ENCODE measurements around the gene ST14.

DNA sequence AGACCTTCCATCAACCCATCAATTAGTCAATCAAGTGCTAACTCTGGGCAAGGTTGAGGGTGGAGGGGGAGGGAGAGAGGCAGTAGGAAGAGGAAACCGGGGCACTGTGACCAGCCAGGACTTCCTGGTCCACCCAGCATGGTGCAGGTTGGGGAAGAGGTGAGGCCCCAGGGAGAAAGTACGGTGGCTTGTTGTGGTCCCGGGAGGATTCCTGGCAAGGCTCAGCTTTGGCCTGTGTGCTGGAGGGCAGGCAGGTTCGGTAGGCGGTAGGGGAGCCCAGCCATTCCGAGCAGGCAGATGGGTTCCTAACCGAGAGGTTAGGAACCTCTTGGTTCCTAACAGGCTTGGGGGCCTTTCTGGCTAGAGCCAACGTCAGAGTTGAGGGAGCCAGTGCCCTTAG lies 10.8 kb downstream of the ST14 start:
- TF ChIP-seq ZNF664 (tag by site-specific recombination; IDR thresholded peaks at IDR 0.05) = no peak
- no peak for TF ChIP-seq PBX3 (CRISPR knock-in tag; IDR thresholded peaks at IDR 0.05)
- TF ChIP-seq CTCF (tag by site-specific recombination; IDR thresholded peaks at IDR 0.05) = no peak
- no peak for TF ChIP-seq ZNF560 (tag by site-specific recombination; IDR thresholded peaks at IDR 0.05; ENCODE audit: borderline replicate concordance)
- no peak for TF ChIP-seq BCL11A (tag by site-specific recombination; IDR thresholded peaks at IDR 0.05; ENCODE audit: low read depth)
- no peak for TF ChIP-seq ZNF423 (tag by site-specific recombination; IDR thresholded peaks at IDR 0.05)
- TF ChIP-seq, protein P1, sequence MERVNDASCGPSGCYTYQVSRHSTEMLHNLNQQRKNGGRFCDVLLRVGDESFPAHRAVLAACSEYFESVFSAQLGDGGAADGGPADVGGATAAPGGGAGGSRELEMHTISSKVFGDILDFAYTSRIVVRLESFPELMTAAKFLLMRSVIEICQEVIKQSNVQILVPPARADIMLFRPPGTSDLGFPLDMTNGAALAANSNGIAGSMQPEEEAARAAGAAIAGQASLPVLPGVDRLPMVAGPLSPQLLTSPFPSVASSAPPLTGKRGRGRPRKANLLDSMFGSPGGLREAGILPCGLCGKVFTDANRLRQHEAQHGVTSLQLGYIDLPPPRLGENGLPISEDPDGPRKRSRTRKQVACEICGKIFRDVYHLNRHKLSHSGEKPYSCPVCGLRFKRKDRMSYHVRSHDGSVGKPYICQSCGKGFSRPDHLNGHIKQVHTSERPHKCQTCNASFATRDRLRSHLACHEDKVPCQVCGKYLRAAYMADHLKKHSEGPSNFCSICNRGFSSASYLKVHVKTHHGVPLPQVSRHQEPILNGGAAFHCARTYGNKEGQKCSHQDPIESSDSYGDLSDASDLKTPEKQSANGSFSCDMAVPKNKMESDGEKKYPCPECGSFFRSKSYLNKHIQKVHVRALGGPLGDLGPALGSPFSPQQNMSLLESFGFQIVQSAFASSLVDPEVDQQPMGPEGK (tag by site-specific recombination; IDR thresholded peaks at IDR 0.05) = no peak
- TF ChIP-seq ZSCAN30 (tag by site-specific recombination; IDR thresholded peaks at IDR 0.05) = no peak
- TF ChIP-seq, protein P2, sequence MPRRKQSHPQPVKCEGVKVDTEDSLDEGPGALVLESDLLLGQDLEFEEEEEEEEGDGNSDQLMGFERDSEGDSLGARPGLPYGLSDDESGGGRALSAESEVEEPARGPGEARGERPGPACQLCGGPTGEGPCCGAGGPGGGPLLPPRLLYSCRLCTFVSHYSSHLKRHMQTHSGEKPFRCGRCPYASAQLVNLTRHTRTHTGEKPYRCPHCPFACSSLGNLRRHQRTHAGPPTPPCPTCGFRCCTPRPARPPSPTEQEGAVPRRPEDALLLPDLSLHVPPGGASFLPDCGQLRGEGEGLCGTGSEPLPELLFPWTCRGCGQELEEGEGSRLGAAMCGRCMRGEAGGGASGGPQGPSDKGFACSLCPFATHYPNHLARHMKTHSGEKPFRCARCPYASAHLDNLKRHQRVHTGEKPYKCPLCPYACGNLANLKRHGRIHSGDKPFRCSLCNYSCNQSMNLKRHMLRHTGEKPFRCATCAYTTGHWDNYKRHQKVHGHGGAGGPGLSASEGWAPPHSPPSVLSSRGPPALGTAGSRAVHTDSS (tag by site-specific recombination; IDR thresholded peaks at IDR 0.05) = no peak
